Left ventricle myocardium inferior (tissue), 1 donor: ENCODE data around the gene SLMAP. TPM values are rescaled to one million over a fixed set of nuclear protein-coding genes. Genes with fewer than 3 reads are reported as not detected.

Experiments used
- DNase-seq: peaks from one replicate; pipeline ENCODE4 v3.0.0-alpha.2; 2020
- H3K27ac ChIP-seq: fragments of 200-600 bp; replicated peaks from 2 replicates; pipeline ENCODE4 v1.8.0; 2021
- H3K27me3 ChIP-seq: fragments of 200-600 bp; 2 replicates; pipeline ENCODE4 v1.8.0; 2021; ENCODE audit warnings: low read depth
- H3K36me3 ChIP-seq: fragments of 200-600 bp; 2 replicates; pipeline ENCODE4 v1.8.0; 2021
- H3K4me1 ChIP-seq: fragments of 200-600 bp; 2 replicates; pipeline ENCODE4 v1.8.0; 2021
- H3K4me3 ChIP-seq: fragments of 200-600 bp; 2 replicates; pipeline ENCODE4 v1.8.0; 2021; ENCODE audit warnings: mild to moderate bottlenecking, moderate library complexity
- H3K9me3 ChIP-seq: fragments of 200-600 bp; replicated peaks from 2 replicates; pipeline ENCODE4 v1.8.0; 2021
- CTCF ChIP-seq: fragments of 200-600 bp; IDR thresholded peaks from 2 replicates; pipeline ENCODE4 v1.8.0; 2021; ENCODE audit warnings: antibody characterized with exemption, mild to moderate bottlenecking, borderline replicate concordance
- intact Hi-C: fragments of 100-400 bp; cut with micrococcal nuclease; formaldehyde crosslinking; loops from one replicate; pipeline ENCODE4 v1.11.0; 2022
- total RNA-seq: library from RNA; stranded (reverse); fragmentation: NEBNext Ultra II Directional; extraction: Animal tissue kit (Norgen Biotek cat#: 25700); gene quantifications from one replicate; pipeline ENCODE4 v1.2.1, GENCODE V29; 2021
- donor health status: DM: no; HTN: yes; CAD: no; lungs with severe emphysema.

The SLMAP gene
- total RNA-seq, 1 donor from 2014 or later = 316 TPM

GRCh38 chr3:57966829-57967228 is 210.7 kb downstream of the SLMAP start:
- Histone ChIP-seq H3K4me3 (no peak overlapping the region), H3K4me1 (peaks cover 25% of the 10 kb centered on the region)
- DNase-seq = no peak

GRCh38 chr3:57967590-57967989 is 211.5 kb downstream of the SLMAP start:
- no peak overlapping the region for H3K4me3 ChIP-seq
- H3K9me3 ChIP-seq = no peaks in the 10 kb centered on the region
- no peak for TF ChIP-seq CTCF
- DNase-seq = no peak
- peaks cover 32% of the 10 kb centered on the region for H3K4me1 ChIP-seq
- H3K27me3 ChIP-seq = no peaks in the 10 kb centered on the region
- no peak overlapping the region for H3K27ac ChIP-seq
- H3K36me3 ChIP-seq = no peaks in the 10 kb centered on the region
- intact Hi-C loops = no loop called here

More at GRCh38 chr3:57966829-57967228, 210.7 kb downstream of the SLMAP start:
- intact Hi-C loops = no loop called here
- no peaks in the 10 kb centered on the region for H3K36me3 ChIP-seq
- no peaks in the 10 kb centered on the region for H3K9me3 ChIP-seq
- no peaks in the 10 kb centered on the region for H3K27me3 ChIP-seq
- no peak overlapping the region for H3K27ac ChIP-seq
- TF ChIP-seq CTCF = no peak

DNA sequence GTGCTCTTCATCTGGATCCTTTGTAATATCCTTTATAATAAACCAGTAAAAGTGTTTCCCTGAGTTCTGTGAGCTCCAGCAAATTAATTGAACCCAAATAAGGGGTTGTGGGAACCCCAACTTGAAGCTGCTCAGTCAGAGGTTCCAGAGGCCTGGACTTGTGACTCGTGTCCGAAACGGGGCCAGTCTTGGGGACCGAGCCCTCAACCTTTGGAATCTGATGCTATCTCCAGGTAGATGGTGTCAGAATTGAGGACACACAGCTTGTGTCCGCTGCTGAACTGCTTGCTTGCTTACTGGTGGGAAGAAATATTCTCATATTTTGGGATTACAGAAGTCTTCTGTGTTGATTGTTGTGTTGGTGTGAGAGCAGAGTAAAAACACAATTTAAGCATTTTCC is 212.4 kb downstream of the SLMAP start:
- DNase-seq = no peak

DNA sequence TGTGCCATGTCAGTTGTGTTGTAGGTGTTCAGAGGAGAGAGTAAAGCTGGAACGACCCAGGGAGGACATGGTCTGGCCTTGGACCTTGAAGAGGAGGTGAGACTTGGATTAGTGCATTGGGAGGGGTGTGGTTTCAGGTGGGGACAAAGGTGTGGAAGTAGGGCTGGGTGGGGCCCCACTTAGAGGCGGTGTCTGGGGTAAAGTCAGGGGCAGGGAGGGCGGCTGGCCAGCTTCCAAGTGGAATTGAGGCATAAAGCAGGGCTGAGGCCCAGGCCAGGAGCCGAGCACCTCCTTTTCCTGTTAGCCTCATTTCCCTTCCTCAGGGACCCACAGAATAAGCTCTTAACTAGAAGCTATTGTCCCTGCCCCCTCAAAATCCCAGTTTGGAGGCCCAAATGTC is 215.9 kb downstream of the SLMAP start:
- Histone ChIP-seq H3K4me3 (no peak overlapping the region), H3K9me3 (no peaks in the 10 kb centered on the region), H3K27me3 (no peaks in the 10 kb centered on the region), H3K4me1 (peaks cover 53% of the 10 kb centered on the region), H3K27ac (peak overlapping the region; percentile 71), H3K36me3 (no peaks in the 10 kb centered on the region)
- TF ChIP-seq CTCF = no peak
- DNase-seq = no peak
- intact Hi-C loops = no loop called here

More for the DNA sequence above, 212.4 kb downstream of the SLMAP start:
- intact Hi-C loops = no loop called here
- Histone ChIP-seq H3K27me3 (no peaks in the 10 kb centered on the region), H3K27ac (no peak overlapping the region), H3K4me3 (no peak overlapping the region), H3K9me3 (no peaks in the 10 kb centered on the region), H3K4me1 (peaks cover 39% of the 10 kb centered on the region), H3K36me3 (no peaks in the 10 kb centered on the region)
- no peak for TF ChIP-seq CTCF

DNA sequence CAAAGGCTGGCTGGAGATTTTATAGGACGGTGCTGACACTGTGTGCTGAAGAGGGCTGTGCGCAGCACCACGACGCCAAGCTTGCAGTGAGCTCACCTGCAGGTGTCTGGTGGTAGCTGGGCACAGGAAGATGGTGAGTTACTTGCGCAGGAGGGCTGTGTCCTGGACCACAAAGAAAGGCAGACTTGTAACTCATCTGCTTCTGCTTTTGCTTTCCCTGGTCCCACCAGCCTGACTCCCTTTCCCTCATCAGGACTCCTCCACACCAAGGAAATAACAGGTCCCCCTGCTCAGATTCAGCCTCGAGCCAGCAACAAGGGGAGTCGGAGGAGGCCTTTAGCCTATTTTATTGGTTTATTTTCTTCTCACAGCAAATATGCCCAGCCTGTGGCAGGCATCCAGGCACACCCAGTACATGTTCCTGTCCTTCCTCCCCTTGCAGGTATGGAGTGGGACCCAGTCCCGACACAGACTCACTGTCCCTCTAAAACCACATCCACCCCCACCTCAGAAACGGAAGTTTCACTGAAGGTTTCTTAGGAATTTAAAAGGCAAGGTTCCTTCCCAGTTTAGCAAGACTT is 216.5 kb downstream of the SLMAP start:
- Histone ChIP-seq H3K27me3 (no peaks in the 10 kb centered on the region), H3K36me3 (no peaks in the 10 kb centered on the region), H3K4me1 (peaks cover 55% of the 10 kb centered on the region), H3K27ac (peak overlapping the region; percentile 71), H3K9me3 (no peaks in the 10 kb centered on the region), H3K4me3 (no peak overlapping the region)
- no peak for DNase-seq
- intact Hi-C loops = no loop called here
- no peak for TF ChIP-seq CTCF
